GM23248 (cell line): Measurements from ENCODE around the gene UIMC1. TPM values are rescaled to one million over a fixed set of nuclear protein-coding genes. Genes with fewer than 3 reads are reported as not detected.
"Not testable (repeated sequence)": the region's sequence is repeated elsewhere in the genome, so short reads cannot be mapped to it uniquely, and the experiment has no call there.

Experiments used
- DNase-seq: peaks from one replicate; pipeline ENCODE4 v3.0.0-alpha.2; 2015
- H2AFZ ChIP-seq: fragments of 200-600 bp; sonication (generic); 2 replicates; pipeline ENCODE4 v1.6.1; 2016; ENCODE audit warnings: antibody characterized with exemption
- H3F3A ChIP-seq: fragments of 200-600 bp; sonication (generic); 2 replicates; pipeline ENCODE4 v1.6.1; 2016; ENCODE audit warnings: mild to moderate bottlenecking, antibody characterized with exemption, mixed run types; ENCODE audit not compliant: insufficient read depth
- H3K27ac ChIP-seq: fragments of 200-600 bp; sonication (generic); 2 replicates; pipeline ENCODE4 v1.5.1; 2016; ENCODE audit warnings: mild to moderate bottlenecking
- H3K27me3 ChIP-seq: fragments of 200-600 bp; sonication (generic); replicated peaks from 2 replicates; pipeline ENCODE4 v1.6.1; 2016; ENCODE audit warnings: mild to moderate bottlenecking; ENCODE audit not compliant: insufficient read depth
- H3K36me3 ChIP-seq: fragments of 200-600 bp; sonication (generic); 2 replicates; pipeline ENCODE4 v1.6.1; 2016; ENCODE audit warnings: low read depth, mild to moderate bottlenecking
- H3K4me1 ChIP-seq: fragments of 200-600 bp; sonication (generic); 2 replicates; pipeline ENCODE4 v1.6.1; 2016; ENCODE audit warnings: mild to moderate bottlenecking; ENCODE audit not compliant: insufficient read depth
- H3K4me2 ChIP-seq: fragments of 200-600 bp; sonication (generic); one replicate; pipeline ENCODE4 v1.6.1; 2016; ENCODE audit warnings: mild to moderate bottlenecking; ENCODE audit not compliant: unreplicated experiment
- H3K4me3 ChIP-seq: fragments of 200-600 bp; sonication (generic); 2 replicates; pipeline ENCODE4 v1.5.1; 2016; ENCODE audit warnings: mild to moderate bottlenecking
- H3K79me2 ChIP-seq: fragments of 200-600 bp; sonication (generic); 2 replicates; pipeline ENCODE4 v1.6.1; 2016; ENCODE audit warnings: mild to moderate bottlenecking; ENCODE audit not compliant: insufficient read depth
- H3K9ac ChIP-seq: fragments of 200-600 bp; sonication (generic); 2 replicates; pipeline ENCODE4 v1.6.1; 2016; ENCODE audit warnings: mild to moderate bottlenecking
- H3K9me2 ChIP-seq: fragments of 200-600 bp; sonication (generic); 2 replicates; pipeline ENCODE4 v1.6.1; 2016; ENCODE audit warnings: mixed run types, mild to moderate bottlenecking, moderate library complexity; ENCODE audit not compliant: insufficient read depth
- H3K9me3 ChIP-seq: fragments of 200-600 bp; sonication (generic); one replicate; pipeline ENCODE4 v1.6.1; 2017; ENCODE audit warnings: low read depth
- H4K20me1 ChIP-seq: fragments of 200-600 bp; sonication (generic); 2 replicates; pipeline ENCODE4 v1.6.0; 2016; ENCODE audit not compliant: insufficient read depth
- EZH2 ChIP-seq: fragments of 200-600 bp; sonication (generic); IDR thresholded peaks from 2 replicates; pipeline ENCODE4 v1.6.1; 2018; ENCODE audit warnings: antibody characterized with exemption, mild to moderate bottlenecking; ENCODE audit not compliant: insufficient read depth, poor library complexity, severe bottlenecking
- EZH2phosphoT487 ChIP-seq: fragments of 200-600 bp; sonication (generic); IDR thresholded peaks from 2 replicates; pipeline ENCODE4 v1.6.1; 2018; ENCODE audit warnings: antibody characterized with exemption, moderate library complexity, mild to moderate bottlenecking, low read depth; ENCODE audit not compliant: insufficient read depth
- WGBS, 2 experiments: methylation state at CpG; one replicate each; pipeline ENCODE4 v1.1.6; 2015 to 2017; ENCODE audit warnings: low lambda C conversion rate in 2 of 2, low coverage in 1 of 2; ENCODE audit errors: missing lambda C conversion rate in 2 of 2; 5-methylcytosine and 5-hydroxymethylcytosine counted together
- in situ Hi-C: fragments of 300-500 bp; cut with MboI; formaldehyde crosslinking; loops from 2 replicates; pipeline ENCODE4 v1.15.0; 2020
- polyA plus RNA-seq: library from polyadenylated mRNA; unstranded; fragments of >200 nt; fragmentation: Nextera tagmentation; extraction: Ambion mirVana; gene quantifications from 2 replicates; pipeline ENCODE4 v1.2.1, GENCODE V29; 2016
- total RNA-seq: library from RNA; depleted of rRNA; stranded (reverse); fragments of >200 nt; shearing (Covaris generic); gene quantifications from 2 replicates; pipeline ENCODE4 v1.2.3, GENCODE V29; 2014

The UIMC1 gene
- total and polyA plus RNA-seq, 2 experiments from 2014 or later = 18.4 to 27.6 TPM

GRCh38 chr5:177003649-177004048 is 2.9 kb downstream of the UIMC1 start:
- no peak overlapping the region for H3K9ac ChIP-seq
- H3K9me2 ChIP-seq = no peaks in the 10 kb centered on the region
- no peak overlapping the region for H3K27ac ChIP-seq
- H3K4me3 ChIP-seq = no peak overlapping the region
- H3K4me2 ChIP-seq = no peak overlapping the region
- WGBS, 2 experiments = 51 to 68% methylated on average over 5 of the region's 5 CpGs
- no peak for DNase-seq
- peaks cover 14% of the 10 kb centered on the region for H3K4me1 ChIP-seq
- no peaks in the 10 kb centered on the region for H3K9me3 ChIP-seq
- in situ Hi-C loops = no loop called here
- H4K20me1 ChIP-seq = peaks cover 24% of the 10 kb centered on the region; the same call in 1 of the 2 replicates
- no peaks in the 10 kb centered on the region for H3K27me3 ChIP-seq
- H3F3A ChIP-seq = peaks cover 5% of the 10 kb centered on the region; the same call in 1 of the 2 replicates
- no peak overlapping the region for H2AFZ ChIP-seq
- 0 out of 2 replicates have a peak, but pooled peaks cover 4% of the 10 kb centered on the region for H3K36me3 ChIP-seq
- TF ChIP-seq EZH2phosphoT487 = no peak
- TF ChIP-seq EZH2 = no peak
- H3K79me2 ChIP-seq = peaks cover 71% of the 10 kb centered on the region

- not testable (repeated sequence) for DNase-seq
These were observed 7.1 kb downstream of the UIMC1 start for GRCh38 chr5:176999526-176999925.

GRCh38 chr5:176998828-176999227 is 7.8 kb downstream of the UIMC1 start:
- in situ Hi-C loops = no loop called here
- WGBS, 2 experiments = 98 to 99% methylated on average over 5 of the region's 5 CpGs

More at GRCh38 chr5:176999526-176999925, 7.1 kb downstream of the UIMC1 start:
- H3K9ac ChIP-seq, H3K36me3 ChIP-seq, H3K27me3 ChIP-seq, H2AFZ ChIP-seq, H3K9me3 ChIP-seq, H3K4me2 ChIP-seq, H3K4me3 ChIP-seq, H3K27ac ChIP-seq, in situ Hi-C loops, H3K9me2 ChIP-seq: not testable (repeated sequence)
- H4K20me1 ChIP-seq = peaks cover 41% of the 10 kb centered on the region
- H3K79me2 ChIP-seq = peaks cover 98% of the 10 kb centered on the region
- peaks cover 32% of the 10 kb centered on the region for H3F3A ChIP-seq
- peaks cover 29% of the 10 kb centered on the region for H3K4me1 ChIP-seq

GRCh38 chr5:176996780-176997179 is 9.8 kb downstream of the UIMC1 start:
- Histone ChIP-seq H3K9me3 (no peaks in the 10 kb centered on the region), H3K4me2 (peak overlapping the region; percentile 40), H3K9ac (no peak overlapping the region), H3K36me3 (0 out of 2 replicates have a peak, but pooled peaks cover 4% of the 10 kb centered on the region), H2AFZ (no peak overlapping the region), H3K79me2 (peaks cover 98% of the 10 kb centered on the region), H4K20me1 (peaks cover 52% of the 10 kb centered on the region), H3K4me3 (no peak overlapping the region), H3K4me1 (peaks cover 27% of the 10 kb centered on the region), H3F3A (peaks cover 42% of the 10 kb centered on the region), H3K27me3 (no peaks in the 10 kb centered on the region), H3K27ac (peak overlapping the region; percentile 72), H3K9me2 (no peaks in the 10 kb centered on the region)
- in situ Hi-C loops = no loop called here
- WGBS, 2 experiments = 96 to 98% methylated on average over 5 of the region's 5 CpGs
- TF ChIP-seq EZH2phosphoT487 = no peak
- TF ChIP-seq EZH2 = no peak
- no peak for DNase-seq

More at GRCh38 chr5:176998828-176999227, 7.8 kb downstream of the UIMC1 start:
- Histone ChIP-seq H3F3A (peaks cover 39% of the 10 kb centered on the region), H3K4me2 (no peak overlapping the region), H4K20me1 (peaks cover 43% of the 10 kb centered on the region), H3K9me2 (no peaks in the 10 kb centered on the region), H3K79me2 (peaks cover 98% of the 10 kb centered on the region), H3K4me3 (no peak overlapping the region), H3K9ac (no peak overlapping the region), H3K36me3 (0 out of 2 replicates have a peak, but pooled peaks cover 4% of the 10 kb centered on the region), H2AFZ (no peak overlapping the region), H3K27ac (no peak overlapping the region), H3K27me3 (no peaks in the 10 kb centered on the region), H3K9me3 (no peaks in the 10 kb centered on the region), H3K4me1 (peaks cover 27% of the 10 kb centered on the region)
- no peak for DNase-seq
- TF ChIP-seq EZH2phosphoT487 (no peak), EZH2 (no peak)
